Stomach (tissue), 9 donors: ENCODE measurements around the gene XRCC6. TPM values are rescaled to one million over a fixed set of nuclear protein-coding genes. Genes with fewer than 3 reads are reported as not detected.

Source experiments
- DNase-seq, 2 donors: peaks; one replicate each; pipeline versions ENCODE4 v3.0.0 to v3.0.0-alpha.2; 2013 to 2019
- H3K27ac ChIP-seq, 5 donors: fragments of 200-600 bp in 4 of 5; sonication (generic) in 4 of 5; one replicate each; pipeline ENCODE4 v1.5.1; 2013 to 2019; ENCODE audit warnings: mild to moderate bottlenecking in 1 of 5, moderate library complexity in 1 of 5
- H3K27me3 ChIP-seq, 3 donors: fragments of 200-600 bp; sonication (generic); one replicate each; pipeline ENCODE4 v1.5.1; 2017 to 2019; ENCODE audit warnings: mixed run types in 1 of 3
- H3K36me3 ChIP-seq, 4 donors: fragments of 200-600 bp; sonication (generic); 1 replicate in 3 of 4; 2 replicates in 1 of 4; pipeline ENCODE4 v1.5.1; 2016 to 2019
- H3K4me1 ChIP-seq, 4 donors: fragments of 200-600 bp; sonication (generic); one replicate each; pipeline ENCODE4 v1.5.1; 2016 to 2019
- H3K4me3 ChIP-seq, 4 donors: fragments of 200-600 bp; sonication (generic) in 3 of 4; one replicate each; pipeline ENCODE4 v1.5.1; 2016 to 2019; ENCODE audit warnings: mild to moderate bottlenecking in 1 of 4
- H3K9me3 ChIP-seq, 4 donors: fragments of 200-600 bp; sonication (generic); one replicate each; pipeline ENCODE4 v1.5.1; 2016 to 2019
- CTCF ChIP-seq, 7 experiments: fragments of 450-650 bp in 4 of 7; fragments of 200-600 bp in 3 of 7; sonication (generic) in 3 of 7; IDR thresholded peaks; one replicate each; pipeline ENCODE4 v1.5.1; 2016 to 2019; ENCODE audit warnings: antibody characterized with exemption in 7 of 7, control low read depth in 2 of 7, mild to moderate bottlenecking in 1 of 7
- EP300 ChIP-seq: sonication (generic); formaldehyde crosslinking; IDR thresholded peaks from one replicate; pipeline ENCODE4 v1.6.1; 2017; ENCODE audit warnings: antibody characterized with exemption
- POLR2A ChIP-seq, 4 donors: fragments of 450-650 bp; IDR thresholded peaks; one replicate each; pipeline ENCODE4 v1.6.1; 2016; ENCODE audit warnings: antibody characterized with exemption in 4 of 4, control low read depth in 2 of 4, mild to moderate bottlenecking in 1 of 4, moderate library complexity in 1 of 4
- POLR2AphosphoS5 ChIP-seq, 3 donors: sonication (generic); formaldehyde crosslinking; IDR thresholded peaks; one replicate each; pipeline ENCODE4 v1.6.1; 2016; ENCODE audit warnings: antibody characterized with exemption in 3 of 3
- WGBS, 5 donors: extraction: QIAGEN DNeasy Blood & Tissue Kit in 3 of 5; methylation state at CpG; one replicate each; pipeline versions ENCODE4 v1.1.5 to v1.1.7; 2013 to 2018; 5-methylcytosine and 5-hydroxymethylcytosine counted together
- intact Hi-C: fragments of 100-400 bp; cut with DNase I; formaldehyde crosslinking; loops from one replicate; pipeline ENCODE4 v1.15.1; 2023; ENCODE audit warnings: low total_unique reads
- polyA plus RNA-seq, 3 donors: library from polyadenylated mRNA; stranded (reverse); fragments of 200-250 nt; gene quantifications; one replicate each; pipeline ENCODE4 v1.2.3, GENCODE V29; 2013
- total RNA-seq, 5 donors: library from RNA; depleted of rRNA; stranded (reverse); fragments of >200 nt; gene quantifications; one replicate each; pipeline versions ENCODE4 v1.1.0 to v1.2.3, GENCODE V29; 2014 to 2016
- donor health status: healthy with polysubstance abuse.
- donor health status: Bipolar disorder and iron deficiency.
- donor health status: healthy.

Gene XRCC6
- total and polyA plus RNA-seq, 8 donors: 40.3 to 315 (median 133) TPM

- Histone ChIP-seq H3K27me3 (no peaks in the 10 kb centered on the region), H3K9me3 (no peaks in the 10 kb centered on the region), H3K27ac (no peak overlapping the region), H3K4me3 (no peak overlapping the region), H3K4me1 (peaks cover 0 to 1% (median 0%) of the 10 kb centered on the region in 4 donors), H3K36me3 (peaks cover 67 to 100% (median 99%) of the 10 kb centered on the region in 4 donors)
- DNase-seq: no peak
- WGBS, 5 donors: 91 to 100% (median 91%) methylated on average over 1 of the region's 1 CpG
- no peak for TF ChIP-seq POLR2A (IDR thresholded peaks at IDR 0.05)
- intact Hi-C loops: no loop called here
These were observed 27.3 kb downstream of the XRCC6 start for GRCh38 chr22:41648432-41648831.

GRCh38 chr22:41650229-41650628 is 29.1 kb downstream of the XRCC6 start:
- Histone ChIP-seq H3K27me3 (no peaks in the 10 kb centered on the region), H3K4me3 (no peak overlapping the region), H3K4me1 (peaks cover 0 to 6% (median 0%) of the 10 kb centered on the region in 4 donors), H3K27ac (no peak overlapping the region), H3K36me3 (peaks cover 84 to 100% (median 99%) of the 10 kb centered on the region in 4 donors), H3K9me3 (no peaks in the 10 kb centered on the region)
- no peak for DNase-seq
- TF ChIP-seq CTCF (IDR thresholded peaks at IDR 0.05) (no peak), POLR2A (IDR thresholded peaks at IDR 0.05) (no peak), POLR2AphosphoS5 (IDR thresholded peaks at IDR 0.05) (no peak), EP300 (no peak)
- intact Hi-C loops: no loop called here
- WGBS, 5 donors: 93 to 100% (median 96%) methylated on average over 1 of the region's 1 CpG

- H3K4me1 ChIP-seq: peaks cover 0 to 6% (median 0%) of the 10 kb centered on the region in 4 donors
- DNase-seq: no peak
- 92 to 96% (median 93%) methylated on average over 11 of the region's 11 CpGs for WGBS, 5 donors
- peaks cover 85 to 100% (median 99%) of the 10 kb centered on the region in 4 donors for H3K36me3 ChIP-seq
- intact Hi-C loops: no loop called here
- H3K27me3 ChIP-seq: no peaks in the 10 kb centered on the region
- TF ChIP-seq POLR2AphosphoS5 (IDR thresholded peaks at IDR 0.05) (no peak), EP300 (no peak), CTCF (IDR thresholded peaks at IDR 0.05) (no peak)
- no peak overlapping the region for H3K27ac ChIP-seq
- no peak overlapping the region for H3K4me3 ChIP-seq
- no peaks in the 10 kb centered on the region for H3K9me3 ChIP-seq
These were observed 29.7 kb downstream of the XRCC6 start for GRCh38 chr22:41650821-41651220.

- intact Hi-C loops: no loop called here
- 74 to 84% (median 83%) methylated on average over 3 of the region's 3 CpGs for WGBS, 5 donors
- H3K27ac ChIP-seq: no peak overlapping the region
- no peak for TF ChIP-seq POLR2AphosphoS5 (IDR thresholded peaks at IDR 0.05)
- TF ChIP-seq CTCF (IDR thresholded peaks at IDR 0.05): no peak
- no peak for TF ChIP-seq POLR2A (IDR thresholded peaks at IDR 0.05)
- no peak for TF ChIP-seq EP300
- peaks cover 90 to 100% (median 100%) of the 10 kb centered on the region in 4 donors for H3K36me3 ChIP-seq
- H3K4me1 ChIP-seq: peaks cover 0 to 6% (median 0%) of the 10 kb centered on the region in 4 donors
- H3K9me3 ChIP-seq: no peaks in the 10 kb centered on the region
- no peaks in the 10 kb centered on the region for H3K27me3 ChIP-seq
- DNase-seq: no peak
- no peak overlapping the region for H3K4me3 ChIP-seq
These were observed 33.2 kb downstream of the XRCC6 start for GRCh38 chr22:41654322-41654721.

GRCh38 chr22:41656556-41656955 is 35.5 kb downstream of the XRCC6 start:
- 56 to 69% (median 62%) methylated on average over 5 of the region's 5 CpGs for WGBS, 5 donors
- intact Hi-C loops: no loop called here
- H3K27me3 ChIP-seq: no peaks in the 10 kb centered on the region
- H3K9me3 ChIP-seq: no peaks in the 10 kb centered on the region
- peaks cover 96 to 100% (median 100%) of the 10 kb centered on the region in 4 donors for H3K36me3 ChIP-seq
- DNase-seq: peak in 1 of 2 donors; percentile 16
- TF ChIP-seq POLR2AphosphoS5 (IDR thresholded peaks at IDR 0.05) (no peak), EP300 (no peak), POLR2A (IDR thresholded peaks at IDR 0.05) (no peak), CTCF (IDR thresholded peaks at IDR 0.05) (no peak)
- no peak overlapping the region for H3K27ac ChIP-seq
- no peak overlapping the region for H3K4me3 ChIP-seq
- peaks cover 0 to 6% (median 0%) of the 10 kb centered on the region in 4 donors for H3K4me1 ChIP-seq
